ENCODE data around the gene LMX1A.

Gene LMX1A

DNA sequence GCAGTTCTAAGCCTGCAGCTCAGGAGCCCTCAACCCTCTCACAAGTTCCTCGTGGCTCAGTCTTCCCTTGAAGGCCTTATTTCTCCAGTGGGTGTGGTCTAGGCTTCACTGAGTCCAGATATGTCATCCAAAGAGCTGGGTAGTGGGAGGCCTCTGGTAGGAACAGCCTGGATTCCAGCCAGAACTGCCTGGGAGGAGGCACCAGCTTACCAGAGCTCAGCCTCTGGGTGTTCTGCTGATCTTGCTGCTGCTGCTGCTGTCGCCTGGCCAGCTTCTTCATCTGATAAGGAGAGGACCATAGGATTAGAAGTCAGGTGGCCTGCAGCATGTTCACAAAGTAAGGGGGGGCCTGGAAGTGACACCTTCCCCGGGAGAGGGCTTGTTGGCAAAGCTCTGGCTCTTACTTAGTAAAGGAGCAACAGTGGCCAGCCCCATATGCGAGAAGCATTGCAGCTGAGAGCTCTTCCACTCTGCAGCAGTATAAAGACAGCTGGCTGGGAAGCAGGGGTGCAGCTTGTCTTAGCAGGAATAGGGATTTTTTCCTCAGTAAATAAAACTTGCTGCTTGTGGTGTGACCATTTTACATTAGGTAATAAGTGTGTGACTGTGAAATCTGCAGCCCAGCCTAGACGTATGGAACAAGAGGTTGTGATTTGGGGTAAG, 148.5 kb downstream of the LMX1A start:
- DNase-seq = no peak

DNA sequence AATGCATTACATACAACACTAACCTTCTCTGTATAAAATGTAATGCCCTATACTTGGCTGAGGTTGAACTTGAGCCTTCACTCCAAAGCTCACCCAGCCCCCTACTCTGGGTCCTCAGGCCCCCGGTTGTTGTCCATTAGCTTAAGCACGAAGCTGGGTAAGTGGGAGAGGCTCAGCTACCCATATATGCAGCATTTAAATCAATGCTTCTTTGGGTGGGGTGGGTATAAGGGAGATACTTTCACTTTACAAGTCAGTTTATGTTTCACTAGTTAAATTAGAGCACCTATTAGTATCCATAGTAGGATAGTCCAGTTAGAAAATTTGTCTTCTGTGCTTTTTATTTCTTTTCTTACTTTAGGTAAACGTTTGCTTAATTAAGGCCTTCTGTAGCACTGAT, 151.4 kb downstream of the LMX1A start:
- DNase-seq = no peak

GRCh38 chr1:165204548-165204947, 152.0 kb downstream of the LMX1A start:
- no peak for DNase-seq

- no peak for DNase-seq
These were observed 165.4 kb downstream of the LMX1A start for GRCh38 chr1:165191087-165191486.

DNA sequence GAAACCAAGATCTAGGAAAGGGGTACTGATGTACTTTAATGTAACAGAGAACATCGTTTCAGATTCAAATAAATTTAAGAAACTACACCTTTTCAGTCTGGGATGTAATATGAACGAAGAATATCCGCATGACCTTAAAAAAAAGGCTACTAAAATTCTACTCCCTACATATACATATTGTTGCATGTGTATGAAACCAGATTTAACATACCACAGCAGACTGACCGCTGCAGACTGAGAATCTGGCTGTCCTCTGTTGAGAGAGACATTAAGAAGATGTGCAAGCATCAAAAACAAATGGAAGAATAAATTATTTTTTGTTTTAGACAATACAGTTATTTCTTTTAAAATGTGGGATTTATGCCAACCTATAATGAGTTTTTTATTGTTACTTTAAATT, 166.6 kb downstream of the LMX1A start:
- no peak for DNase-seq

GRCh38 chr1:165189011-165189410, 167.5 kb downstream of the LMX1A start:
- DNase-seq = no peak

DNA sequence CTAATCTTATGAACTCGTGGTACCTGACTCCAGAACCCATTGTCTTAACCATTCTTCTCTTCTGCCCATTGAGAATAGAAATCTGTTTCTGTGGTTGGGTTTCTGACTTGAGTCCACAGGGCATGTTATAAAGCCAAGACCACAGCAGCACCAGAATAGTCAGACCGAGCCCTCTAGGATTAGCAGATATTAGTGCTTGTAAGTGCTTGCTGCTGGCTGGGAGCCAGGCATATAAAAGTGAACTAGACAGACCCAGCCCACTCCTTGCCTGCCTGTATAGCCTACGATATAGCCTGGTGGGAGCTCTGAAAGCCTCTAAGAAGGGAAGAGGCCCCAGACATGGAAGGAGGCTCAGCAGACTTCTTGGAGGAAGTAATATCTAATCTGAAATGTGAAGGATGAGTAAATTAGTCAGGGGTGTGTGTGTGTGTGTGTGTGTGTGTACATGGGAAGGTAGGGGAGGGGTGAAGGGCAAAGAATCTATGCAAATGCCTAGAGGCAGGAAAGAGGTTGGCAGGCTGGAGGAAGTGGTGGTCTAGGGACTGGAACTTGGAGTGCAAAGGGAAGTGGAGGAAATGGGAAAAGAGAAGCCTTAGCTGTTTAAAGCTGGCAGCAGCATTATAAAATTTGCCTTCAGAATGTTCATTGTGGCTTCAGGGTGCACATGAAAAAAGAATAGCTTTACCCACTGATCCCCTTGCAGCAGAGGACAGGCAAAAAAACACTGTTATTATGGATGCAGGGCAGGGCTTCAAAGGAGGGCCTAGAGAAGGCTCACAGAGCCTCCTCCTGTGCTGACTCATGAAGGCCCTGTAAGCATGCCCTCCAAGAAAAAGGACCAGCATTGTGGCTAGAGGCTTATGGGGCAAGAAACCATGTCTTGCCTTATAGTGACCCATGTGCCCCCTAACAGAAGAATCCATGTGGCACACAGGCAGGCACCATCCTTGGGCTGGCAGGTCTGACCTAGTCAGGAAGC, 169.2 kb downstream of the LMX1A start:
- no peak for DNase-seq

DNA sequence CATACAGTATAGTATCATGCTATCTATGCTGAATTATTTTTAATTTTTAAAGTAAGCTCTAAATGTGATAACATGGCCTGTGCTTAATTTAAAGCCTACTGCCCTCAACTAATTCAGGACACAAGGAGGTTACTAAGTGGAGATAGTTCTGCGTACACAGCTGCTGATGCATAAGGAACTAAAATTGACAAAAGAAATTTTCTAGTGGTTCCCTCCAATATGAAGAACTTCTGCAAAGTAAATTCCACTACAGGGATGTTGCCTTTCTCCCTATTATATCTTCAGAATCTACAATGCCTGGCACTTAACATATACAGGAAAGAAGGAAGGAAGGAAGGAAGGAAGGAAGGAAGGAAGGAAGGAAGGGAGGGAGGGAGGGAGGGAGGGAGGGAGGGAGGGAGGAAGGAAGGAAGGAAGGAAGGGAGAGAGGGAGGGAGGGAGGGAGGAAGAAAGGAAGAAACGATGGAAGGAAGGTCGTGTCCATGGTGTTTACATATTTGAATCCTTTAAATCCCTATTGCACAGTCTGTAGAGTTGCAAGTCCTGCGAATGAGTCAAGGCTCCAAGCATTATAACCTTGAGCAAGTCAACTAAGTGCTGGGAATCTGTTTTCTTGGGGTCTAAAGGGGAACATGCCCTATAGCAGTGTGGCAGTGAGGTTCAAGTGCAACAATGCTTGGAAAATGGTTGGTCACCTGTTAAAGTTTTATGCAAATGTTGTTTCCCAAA, 171.2 kb downstream of the LMX1A start:
- no peak for DNase-seq

GRCh38 chr1:165182975-165183374, 173.5 kb downstream of the LMX1A start:
- no peak for DNase-seq

- DNase-seq = no peak
These were observed 177.2 kb downstream of the LMX1A start for GRCh38 chr1:165179306-165179705.

- DNase-seq = no peak
These were observed 182.0 kb downstream of the LMX1A start for GRCh38 chr1:165174491-165174890.

DNA sequence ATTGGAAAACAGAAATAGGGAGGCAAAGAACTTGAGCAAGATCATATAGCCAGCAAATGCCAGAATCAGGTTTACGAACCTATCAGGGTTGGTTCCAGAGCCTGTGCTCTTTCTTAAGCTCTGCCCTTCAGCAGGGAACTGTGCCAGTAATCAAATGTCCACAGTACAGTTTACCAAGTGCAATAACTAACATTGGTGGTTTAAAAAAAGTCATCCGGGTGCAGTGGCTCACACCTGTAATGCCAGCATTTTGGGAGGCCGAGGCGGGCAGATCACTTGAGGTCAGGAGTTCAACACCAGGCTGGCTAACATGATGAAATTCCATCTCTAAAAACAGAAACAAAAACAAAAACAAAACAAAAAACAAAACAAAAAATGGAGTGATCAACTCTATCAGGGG, 182.7 kb downstream of the LMX1A start:
- no peak for DNase-seq

GRCh38 chr1:165173409-165173808, 183.1 kb downstream of the LMX1A start:
- DNase-seq = no peak

DNA sequence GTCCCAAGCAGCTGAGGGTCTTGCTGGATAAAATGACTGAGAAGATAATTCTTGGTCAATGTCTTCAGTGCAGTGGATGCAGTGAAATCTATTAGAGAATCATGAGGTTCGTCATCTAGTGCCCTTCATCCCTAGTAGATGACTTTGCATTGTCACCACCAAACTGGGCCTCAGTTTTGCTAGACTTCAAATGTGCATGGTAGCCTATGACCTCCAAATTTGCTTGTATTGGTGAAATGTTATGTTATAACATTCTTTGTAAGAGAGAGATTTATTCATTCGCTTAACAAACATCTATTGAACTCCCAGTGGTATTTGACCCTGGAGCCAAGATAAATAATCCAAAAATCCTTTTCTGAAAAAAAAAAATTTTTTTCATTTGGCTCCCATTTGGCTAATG, 183.8 kb downstream of the LMX1A start:
- no peak for DNase-seq

DNA sequence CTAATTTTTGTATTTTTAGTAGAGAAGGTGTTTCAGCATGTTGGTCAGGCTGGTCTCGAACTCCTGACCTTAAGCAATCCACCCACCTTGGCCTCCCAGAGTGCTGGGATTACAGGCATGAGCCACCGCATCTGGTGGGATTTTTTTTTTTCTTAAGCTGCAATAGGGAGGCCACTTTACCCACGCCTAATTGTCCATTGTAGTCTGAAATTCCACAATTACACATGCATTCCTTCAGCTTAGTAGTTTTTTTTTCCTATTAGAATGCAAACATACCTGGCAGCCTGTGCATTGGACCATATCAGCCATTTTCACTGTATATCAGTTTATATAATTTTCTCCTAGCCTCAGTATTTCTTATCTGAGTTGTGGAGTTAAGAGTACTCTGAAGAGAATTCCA, 186.8 kb downstream of the LMX1A start:
- DNase-seq = no peak

DNA sequence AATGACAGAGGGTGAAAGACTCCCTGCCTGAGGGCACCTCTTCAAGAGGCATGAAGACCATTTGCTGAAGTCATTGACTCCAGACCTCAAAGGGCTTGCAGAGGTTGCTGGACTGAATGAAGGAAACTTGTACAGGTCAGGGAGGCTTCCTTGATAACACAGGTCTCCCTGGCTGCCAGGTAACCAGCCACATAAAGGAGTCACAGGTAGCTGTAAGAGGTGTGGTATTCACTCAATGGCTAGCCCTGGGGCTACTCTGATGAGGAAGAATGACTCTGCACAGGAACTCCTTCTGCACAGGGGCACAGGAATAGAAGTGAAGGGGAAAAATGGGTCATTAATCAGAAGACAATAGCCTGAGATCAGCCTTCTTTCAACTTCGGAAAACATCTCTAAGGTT, 187.5 kb downstream of the LMX1A start:
- DNase-seq = no peak

DNA sequence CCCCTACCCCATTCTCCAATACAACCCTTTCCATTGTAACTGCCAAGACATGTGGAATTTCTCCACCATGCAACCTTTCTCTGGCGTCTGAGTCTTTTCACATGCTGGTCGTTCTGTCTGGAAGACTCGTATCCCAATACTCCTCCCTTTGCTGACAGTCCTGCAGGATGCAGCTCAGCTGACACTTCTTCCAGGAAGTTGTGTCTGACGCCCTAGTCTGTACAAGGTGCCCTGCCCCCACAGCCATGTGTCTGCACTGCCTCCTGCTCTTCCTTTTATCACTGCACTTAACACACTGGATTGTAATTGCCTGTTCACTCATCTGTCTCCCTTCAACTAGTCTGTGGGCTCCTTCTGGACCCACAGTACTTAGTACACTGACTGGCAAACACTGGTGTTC, 188.0 kb downstream of the LMX1A start:
- no peak for DNase-seq

DNA sequence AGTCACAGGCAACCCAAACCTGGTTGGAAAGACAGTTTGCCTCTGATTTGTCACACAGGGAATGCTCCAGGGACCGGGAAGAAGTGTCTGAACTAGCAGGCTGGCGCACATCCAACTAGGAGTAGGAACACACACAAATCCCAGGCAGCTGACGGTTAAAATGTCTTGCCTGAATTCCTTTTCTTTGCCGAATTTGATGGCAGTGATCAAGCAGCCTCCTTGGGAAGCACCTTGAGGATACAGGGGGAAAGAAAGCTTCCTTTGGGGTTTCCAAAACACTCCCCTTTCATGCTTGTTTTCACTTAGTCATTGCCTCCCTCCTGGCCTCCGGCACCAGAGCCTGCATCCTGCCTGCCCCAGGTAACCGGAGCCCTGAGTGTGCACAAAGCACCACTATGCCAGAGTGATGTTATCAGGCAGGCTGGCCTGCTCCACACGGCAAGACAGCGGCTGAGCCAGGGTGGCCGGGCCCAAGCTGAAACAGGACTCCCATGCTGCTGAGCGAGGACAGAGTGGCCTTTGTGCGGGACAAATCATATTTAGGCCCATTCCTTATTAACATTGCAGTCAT, 193.8 kb downstream of the LMX1A start:
- no peak for DNase-seq

GRCh38 chr1:165161130-165161529, 195.4 kb downstream of the LMX1A start:
- no peak for DNase-seq

- DNase-seq = no peak
These were observed 203.3 kb downstream of the LMX1A start for GRCh38 chr1:165153182-165153581.

GRCh38 chr1:165152727-165153126, 203.8 kb downstream of the LMX1A start:
- DNase-seq = no peak

DNA sequence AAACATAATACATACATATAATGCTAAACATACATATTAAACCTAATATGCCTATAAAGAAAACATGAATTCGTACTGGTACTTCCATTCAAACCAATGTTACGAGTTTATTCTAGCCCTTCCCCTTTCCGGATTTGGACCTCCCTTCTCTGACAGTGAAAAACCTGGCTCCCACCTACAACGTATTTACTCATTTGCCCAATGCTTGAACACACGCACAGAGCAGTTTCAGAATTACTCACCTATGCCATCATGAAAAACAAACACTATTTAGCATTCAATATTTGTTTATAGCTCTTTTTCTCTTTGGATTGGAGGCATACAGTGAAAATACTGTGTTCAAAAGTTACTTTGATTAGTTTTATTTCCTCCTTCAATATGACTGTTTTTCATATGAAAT, 204.4 kb downstream of the LMX1A start:
- no peak for DNase-seq
